ENCODE data around the gene ANKRD55. TPM values are rescaled to one million over a fixed set of nuclear protein-coding genes. Genes with fewer than 3 reads are reported as not detected.

Gene ANKRD55
- total and polyA plus RNA-seq, 2 of the 8 experiments (the other 6 are each of a cell fraction or from before 2014, with no cell fraction given) = not detected

DNA sequence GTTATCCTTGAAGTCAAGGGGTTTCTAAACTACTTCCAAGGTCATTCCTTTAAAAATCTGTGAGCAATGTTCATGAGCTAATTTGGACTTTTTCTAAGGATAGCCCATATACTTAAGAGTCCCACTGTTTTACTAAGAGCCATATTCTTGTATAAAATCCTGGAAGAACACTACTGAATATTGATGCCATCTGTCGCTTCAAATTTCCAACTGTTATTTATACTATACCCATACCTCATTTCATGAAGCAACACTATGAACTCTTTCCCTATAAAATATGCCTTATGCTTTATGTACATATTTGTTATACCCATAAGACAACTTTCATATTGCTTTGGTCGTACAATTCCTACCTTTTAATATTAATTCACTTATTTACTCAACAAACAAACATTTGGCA, 12.4 kb upstream of the ANKRD55 start:
- Histone ChIP-seq H3K9me3 (ENCODE audit: insufficient read depth in 2 of 2, low read depth in 1 of 2, low read length in 1 of 2) (peaks cover 4 to 12% of the 10 kb centered on the region in 2 experiments; a peak in 3 of 4 replicates), H2BK15ac (ENCODE audit: low read length) (no peak overlapping the region), H4K91ac (replicated peaks; ENCODE audit: insufficient read length, low read length) (no peak overlapping the region), H4K8ac (ENCODE audit: extremely low read depth, insufficient read depth, low read length) (no peak overlapping the region), H2BK120ac (replicated peaks; ENCODE audit: low read depth, low read length) (no peak overlapping the region), H3K27me3 (replicated peaks in 1 of 4; ENCODE audit: control insufficient read depth in 3 of 4, extremely low read depth in 1 of 4, insufficient read depth in 3 of 4, low read length in 3 of 4) (no peaks in the 10 kb centered on the region), H3K23ac (ENCODE audit: insufficient read length) (no peak overlapping the region), H3K4ac (replicated peaks; ENCODE audit: insufficient read length, low read depth, low read length) (no peak overlapping the region), H2BK12ac (ENCODE audit: low read depth, low read length) (no peak overlapping the region), H3K18ac (ENCODE audit: extremely low read depth, low read length) (no peak overlapping the region), H3K36me3 (ENCODE audit: control insufficient read depth in 2 of 4, insufficient read depth in 4 of 4, low read length in 3 of 4) (no peaks in the 10 kb centered on the region), H3K79me1 (ENCODE audit: low read depth, low read length) (no peaks in the 10 kb centered on the region), H3K14ac (ENCODE audit: insufficient read length) (no peak overlapping the region), H2AK5ac (ENCODE audit: low read depth, low read length) (no peak overlapping the region), H4K5ac (ENCODE audit: insufficient read length, low read depth, low read length) (no peak overlapping the region), H3K4me3 (ENCODE audit: extremely low read depth in 1 of 4, insufficient read depth in 2 of 4, low read depth in 3 of 4, low read length in 4 of 4) (no peak overlapping the region), H3K56ac (replicated peaks; ENCODE audit: insufficient read length, low read depth, low read length) (no peak overlapping the region), H2BK20ac (ENCODE audit: low read length) (no peak overlapping the region), H3K4me2 (ENCODE audit: insufficient read depth in 1 of 2, low read depth in 2 of 2, low read length in 2 of 2) (no peak overlapping the region), H3K79me2 (ENCODE audit: control insufficient read depth in 1 of 2, insufficient read depth in 2 of 2, low read length in 2 of 2) (no peaks in the 10 kb centered on the region), H3K27ac (ENCODE audit: low read depth, low read length) (no peak overlapping the region), H3K9ac (replicated peaks in 1 of 4; ENCODE audit: extremely low read depth in 1 of 4, low read depth in 3 of 4, low read length in 3 of 4) (no peak overlapping the region), H3K4me1 (replicated peaks in 1 of 4; ENCODE audit: control insufficient read depth in 3 of 4, insufficient read depth in 4 of 4, low read length in 3 of 4) (no peaks in the 10 kb centered on the region), H3K23me2 (ENCODE audit: low read depth, low read length) (no peaks in the 10 kb centered on the region), H4K20me1 (replicated peaks in 1 of 2; ENCODE audit: control insufficient read depth in 1 of 2, insufficient read depth in 2 of 2, low read length in 2 of 2) (no peaks in the 10 kb centered on the region), H2AFZ (ENCODE audit: low read length) (no peak overlapping the region), H2BK5ac (ENCODE audit: low read depth, low read length) (no peak overlapping the region)
- ChIA-PET POLR2A (ENCODE audit: partially characterized antibody) (no interaction called here), CTCF (ENCODE audit: partially characterized antibody) (interaction anchor here (0.6 kb wide), 1 partner anchor 853 kb away, joined by 3 read pairs; no protein-coding TSS in a partner anchor)
- DNase-seq (ENCODE audit: low read depth in 1 of 2, low spot score in 2 of 2) (no peak), FAIRE-seq (no peak)
- 96% methylated on average over 2 of the region's 2 CpGs; no CpG with 5 or more reads in 1 of the 2 experiments for WGBS, 2 experiments (ENCODE audit: extremely low coverage in 1 of 2, insufficient coverage in 1 of 2, insufficient read length in 1 of 2, insufficient replicate concordance in 2 of 2, low coverage in 1 of 2, low lambda C conversion rate in 2 of 2, missing lambda C conversion rate in 1 of 2)
- TF ChIP-seq CBX5 (IDR thresholded peaks at IDR 0.05; ENCODE audit: low read depth, low read length) (no peak), TEAD4 (IDR thresholded peaks at IDR 0.05; ENCODE audit: low read depth, low read length) (no peak), SP2 (IDR thresholded peaks at IDR 0.05; ENCODE audit: low read length) (no peak), SP1 (IDR thresholded peaks at IDR 0.05; ENCODE audit: low read depth, low read length) (no peak), MAFK (IDR thresholded peaks at IDR 0.05; ENCODE audit: low read depth, low read length) (no peak), TCF12 (IDR thresholded peaks at IDR 0.05; ENCODE audit: low read depth, low read length) (no peak)
